KMS-11 (cell line): Measurements from ENCODE around the gene CYP2W1.
"Not testable (repeated sequence)": the region's sequence is repeated elsewhere in the genome, so short reads cannot be mapped to it uniquely, and the experiment has no call there.

Experiments
- H2AFZ ChIP-seq: fragments of 200-600 bp; sonication (generic); 2 replicates; pipeline ENCODE4 v1.6.1; 2016; ENCODE audit warnings: antibody characterized with exemption, mixed run types, low read depth
- H3K27ac ChIP-seq: fragments of 200-600 bp; sonication (generic); 2 replicates; pipeline ENCODE4 v1.6.1; 2016; ENCODE audit warnings: mild to moderate bottlenecking, mixed run types
- H3K27me3 ChIP-seq: fragments of 200-600 bp; sonication (generic); 2 replicates; pipeline ENCODE4 v1.6.1; 2017; ENCODE audit warnings: mild to moderate bottlenecking, low read depth, mixed run types, moderate library complexity; ENCODE audit not compliant: insufficient read depth
- H3K36me3 ChIP-seq: fragments of 200-600 bp; sonication (generic); 2 replicates; pipeline ENCODE4 v1.6.1; 2017; ENCODE audit warnings: mild to moderate bottlenecking, mixed run types; ENCODE audit not compliant: insufficient read depth
- H3K4me1 ChIP-seq: fragments of 200-600 bp; sonication (generic); 2 replicates; pipeline ENCODE4 v1.6.1; 2016; ENCODE audit warnings: mild to moderate bottlenecking, low read depth, mixed run types; ENCODE audit not compliant: poor library complexity, severe bottlenecking
- H3K4me2 ChIP-seq: fragments of 200-600 bp; sonication (generic); 2 replicates; pipeline ENCODE4 v1.7.0; 2016; ENCODE audit warnings: mild to moderate bottlenecking, mixed run types
- H3K4me3 ChIP-seq: fragments of 200-600 bp; sonication (generic); IDR thresholded peaks from 2 replicates; pipeline ENCODE4 v1.6.1; 2017; ENCODE audit warnings: low read depth, low read length, mixed read lengths; ENCODE audit not compliant: insufficient read depth
- H3K79me2 ChIP-seq: fragments of 200-600 bp; sonication (generic); 2 replicates; pipeline ENCODE4 v1.6.1; 2016; ENCODE audit warnings: low read depth, mixed run types; ENCODE audit not compliant: insufficient read depth
- H3K9ac ChIP-seq: fragments of 200-600 bp; sonication (generic); 2 replicates; pipeline ENCODE4 v1.6.1; 2016; ENCODE audit warnings: mild to moderate bottlenecking, mixed run types
- H4K20me1 ChIP-seq: fragments of 200-600 bp; sonication (generic); 2 replicates; pipeline ENCODE4 v1.6.1; 2016; ENCODE audit warnings: mild to moderate bottlenecking, mixed run types; ENCODE audit not compliant: insufficient read depth
- TF ChIP-seq, protein P1 (sequence below): fragments of 200-600 bp; sonication (generic); conservative IDR thresholded peaks from 2 replicates; pipeline ENCODE4 v1.6.1; 2017; ENCODE audit warnings: low read depth, mild to moderate bottlenecking, antibody characterized with exemption, low read length, moderate library complexity, mixed read lengths

Gene CYP2W1

GRCh38 chr7:960269-960871 is 22.6 kb upstream of the CYP2W1 start:
- no peak overlapping the region for H2AFZ ChIP-seq
- H3K4me1 ChIP-seq, result no peaks in the 10 kb centered on the region
- no peak overlapping the region for H3K27ac ChIP-seq
- H3K9ac ChIP-seq, result no peak overlapping the region
- no peaks in the 10 kb centered on the region for H3K36me3 ChIP-seq
- H3K4me2 ChIP-seq, result no peak overlapping the region
- TF ChIP-seq, protein P1, sequence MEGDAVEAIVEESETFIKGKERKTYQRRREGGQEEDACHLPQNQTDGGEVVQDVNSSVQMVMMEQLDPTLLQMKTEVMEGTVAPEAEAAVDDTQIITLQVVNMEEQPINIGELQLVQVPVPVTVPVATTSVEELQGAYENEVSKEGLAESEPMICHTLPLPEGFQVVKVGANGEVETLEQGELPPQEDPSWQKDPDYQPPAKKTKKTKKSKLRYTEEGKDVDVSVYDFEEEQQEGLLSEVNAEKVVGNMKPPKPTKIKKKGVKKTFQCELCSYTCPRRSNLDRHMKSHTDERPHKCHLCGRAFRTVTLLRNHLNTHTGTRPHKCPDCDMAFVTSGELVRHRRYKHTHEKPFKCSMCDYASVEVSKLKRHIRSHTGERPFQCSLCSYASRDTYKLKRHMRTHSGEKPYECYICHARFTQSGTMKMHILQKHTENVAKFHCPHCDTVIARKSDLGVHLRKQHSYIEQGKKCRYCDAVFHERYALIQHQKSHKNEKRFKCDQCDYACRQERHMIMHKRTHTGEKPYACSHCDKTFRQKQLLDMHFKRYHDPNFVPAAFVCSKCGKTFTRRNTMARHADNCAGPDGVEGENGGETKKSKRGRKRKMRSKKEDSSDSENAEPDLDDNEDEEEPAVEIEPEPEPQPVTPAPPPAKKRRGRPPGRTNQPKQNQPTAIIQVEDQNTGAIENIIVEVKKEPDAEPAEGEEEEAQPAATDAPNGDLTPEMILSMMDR, result no peak
- H3K4me3 ChIP-seq, result no peak overlapping the region
- H4K20me1 ChIP-seq, result no peaks in the 10 kb centered on the region
- peaks cover 36% of the 10 kb centered on the region for H3K27me3 ChIP-seq
- no peaks in the 10 kb centered on the region for H3K79me2 ChIP-seq

- not testable (repeated sequence) for H3K4me1 ChIP-seq, H3K27ac ChIP-seq, H3K9ac ChIP-seq
These were observed 22.0 kb upstream of the CYP2W1 start for GRCh38 chr7:960972-961371.

DNA sequence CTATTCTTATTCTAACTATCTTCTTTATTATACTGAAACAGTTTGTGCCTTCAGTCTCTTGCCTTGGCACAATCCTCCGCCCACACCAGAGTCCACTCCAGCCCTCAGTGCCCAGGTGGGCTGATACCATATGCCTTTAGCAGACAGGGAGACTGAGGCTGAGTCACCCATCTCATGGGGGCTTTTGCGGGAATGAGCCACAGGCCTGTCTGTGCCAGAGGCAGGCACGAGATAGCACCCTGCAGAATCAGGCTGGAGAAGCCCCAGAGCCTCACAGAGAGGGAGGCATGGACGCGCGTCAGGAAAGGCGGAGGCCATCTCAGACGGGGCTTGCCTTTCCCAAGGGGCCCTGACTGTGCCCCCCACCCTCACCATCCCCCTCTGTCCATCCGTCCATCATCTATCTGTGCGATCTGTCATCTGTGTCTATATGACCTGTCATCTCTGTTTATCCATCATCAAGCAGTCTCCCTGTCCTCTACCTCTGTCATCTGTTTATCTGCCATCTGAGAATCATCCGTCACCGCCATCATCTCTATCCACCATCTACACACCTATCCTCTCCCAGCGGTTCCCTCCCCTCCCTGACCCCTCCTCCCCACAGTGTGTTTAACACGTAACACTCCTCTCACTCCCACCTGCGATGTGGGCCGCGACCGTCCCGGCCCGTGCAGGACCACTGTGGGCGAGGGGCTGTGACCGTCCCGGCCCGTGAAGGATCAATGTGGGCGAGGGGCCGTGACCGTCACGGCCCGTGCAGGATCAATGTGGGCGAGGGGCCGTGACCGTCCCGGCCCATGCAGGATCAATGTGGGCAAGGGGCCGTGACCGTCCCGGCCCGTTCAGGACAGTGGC is 21.2 kb upstream of the CYP2W1 start:
- Histone ChIP-seq H4K20me1 (no peaks in the 10 kb centered on the region), H3K79me2 (no peaks in the 10 kb centered on the region), H3K27me3 (peaks cover 32% of the 10 kb centered on the region), H3K27ac (no peak overlapping the region), H3K4me1 (peaks cover 4% of the 10 kb centered on the region), H3K4me3 (no peak overlapping the region), H2AFZ (no peak overlapping the region), H3K36me3 (no peaks in the 10 kb centered on the region), H3K4me2 (no peak overlapping the region), H3K9ac (no peak overlapping the region)
- TF ChIP-seq, protein P1, result no peak

More at GRCh38 chr7:960972-961371, 22.0 kb upstream of the CYP2W1 start:
- not testable (repeated sequence) for H3K4me3 ChIP-seq, H2AFZ ChIP-seq, H3K36me3 ChIP-seq, H3K4me2 ChIP-seq, H3K79me2 ChIP-seq, H4K20me1 ChIP-seq
- H3K27me3 ChIP-seq, result peaks cover 34% of the 10 kb centered on the region

GRCh38 chr7:962401-963081 is 20.4 kb upstream of the CYP2W1 start:
- Histone ChIP-seq H3K9ac (no peak overlapping the region), H3K4me1 (peaks cover 4% of the 10 kb centered on the region), H3K4me3 (no peak overlapping the region)

More at GRCh38 chr7:962401-963081, 20.4 kb upstream of the CYP2W1 start:
- Histone ChIP-seq H3K36me3 (no peaks in the 10 kb centered on the region), H3K27me3 (peaks cover 26% of the 10 kb centered on the region), H2AFZ (no peak overlapping the region), H4K20me1 (no peaks in the 10 kb centered on the region), H3K4me2 (no peak overlapping the region), H3K79me2 (no peaks in the 10 kb centered on the region), H3K27ac (no peak overlapping the region)
- TF ChIP-seq, protein P1, result no peak
